GM12864 (cell line): ENCODE measurements around the gene SLC4A5.

Experiments used
- DNase-seq: peaks from one replicate; pipeline ENCODE4 v3.0.0-alpha.2; 2011; ENCODE audit warnings: low read depth
- H3K4me3 ChIP-seq: 2 replicates; pipeline ENCODE4 v1.5.1; 2011; ENCODE audit warnings: mild to moderate bottlenecking, low read depth, low read length, control low read depth
- TF ChIP-seq, protein P1 (sequence below): IDR thresholded peaks from 2 replicates; pipeline ENCODE4 v1.5.1; 2011; ENCODE audit warnings: low read depth, mild to moderate bottlenecking, moderate library complexity, low read length, control low read depth, inconsistent platforms; ENCODE audit errors: missing control alignments

Gene SLC4A5

DNA sequence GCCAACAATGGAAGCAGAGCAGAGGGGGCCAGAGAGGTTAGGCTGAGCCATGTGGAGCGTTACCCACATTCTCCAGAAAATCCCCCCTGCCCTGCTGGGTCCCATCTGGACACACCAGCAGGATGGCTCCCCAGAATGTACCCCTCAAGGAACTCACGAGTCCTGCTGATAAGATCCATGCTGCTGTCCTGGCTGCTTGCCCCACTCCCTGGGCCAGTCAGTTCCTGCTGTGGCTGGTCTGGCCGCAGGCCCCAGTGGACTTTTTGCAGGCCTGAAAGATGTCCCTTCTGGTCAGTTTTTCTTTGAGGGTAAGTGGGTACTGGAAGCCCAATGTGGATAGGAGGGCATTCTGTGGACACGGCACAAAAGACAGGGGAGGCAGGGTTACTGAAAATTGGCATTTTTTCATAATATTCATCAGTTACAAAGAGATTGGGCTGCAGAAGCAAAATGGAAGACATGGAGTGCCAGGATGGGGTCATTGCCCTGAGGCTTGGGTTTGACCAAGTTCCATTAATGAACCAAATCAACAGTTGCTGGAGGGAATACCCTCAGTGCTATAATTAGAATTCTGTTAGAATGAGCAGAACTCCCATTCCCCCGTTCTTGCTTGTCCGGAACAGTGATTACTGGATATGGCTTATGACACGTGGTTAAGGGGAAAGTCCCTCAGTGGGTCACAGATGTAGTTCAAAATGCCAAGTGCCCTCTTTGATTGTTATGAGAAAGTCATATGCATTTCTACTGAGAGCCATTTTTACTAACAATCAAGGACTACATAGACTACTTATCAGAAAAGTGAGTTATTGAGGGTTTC is 38.7 kb downstream of the SLC4A5 start:
- H3K4me3 ChIP-seq, result no peak overlapping the region
- DNase-seq, result no peak
- TF ChIP-seq, protein P1, sequence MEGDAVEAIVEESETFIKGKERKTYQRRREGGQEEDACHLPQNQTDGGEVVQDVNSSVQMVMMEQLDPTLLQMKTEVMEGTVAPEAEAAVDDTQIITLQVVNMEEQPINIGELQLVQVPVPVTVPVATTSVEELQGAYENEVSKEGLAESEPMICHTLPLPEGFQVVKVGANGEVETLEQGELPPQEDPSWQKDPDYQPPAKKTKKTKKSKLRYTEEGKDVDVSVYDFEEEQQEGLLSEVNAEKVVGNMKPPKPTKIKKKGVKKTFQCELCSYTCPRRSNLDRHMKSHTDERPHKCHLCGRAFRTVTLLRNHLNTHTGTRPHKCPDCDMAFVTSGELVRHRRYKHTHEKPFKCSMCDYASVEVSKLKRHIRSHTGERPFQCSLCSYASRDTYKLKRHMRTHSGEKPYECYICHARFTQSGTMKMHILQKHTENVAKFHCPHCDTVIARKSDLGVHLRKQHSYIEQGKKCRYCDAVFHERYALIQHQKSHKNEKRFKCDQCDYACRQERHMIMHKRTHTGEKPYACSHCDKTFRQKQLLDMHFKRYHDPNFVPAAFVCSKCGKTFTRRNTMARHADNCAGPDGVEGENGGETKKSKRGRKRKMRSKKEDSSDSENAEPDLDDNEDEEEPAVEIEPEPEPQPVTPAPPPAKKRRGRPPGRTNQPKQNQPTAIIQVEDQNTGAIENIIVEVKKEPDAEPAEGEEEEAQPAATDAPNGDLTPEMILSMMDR, result no peak

DNA sequence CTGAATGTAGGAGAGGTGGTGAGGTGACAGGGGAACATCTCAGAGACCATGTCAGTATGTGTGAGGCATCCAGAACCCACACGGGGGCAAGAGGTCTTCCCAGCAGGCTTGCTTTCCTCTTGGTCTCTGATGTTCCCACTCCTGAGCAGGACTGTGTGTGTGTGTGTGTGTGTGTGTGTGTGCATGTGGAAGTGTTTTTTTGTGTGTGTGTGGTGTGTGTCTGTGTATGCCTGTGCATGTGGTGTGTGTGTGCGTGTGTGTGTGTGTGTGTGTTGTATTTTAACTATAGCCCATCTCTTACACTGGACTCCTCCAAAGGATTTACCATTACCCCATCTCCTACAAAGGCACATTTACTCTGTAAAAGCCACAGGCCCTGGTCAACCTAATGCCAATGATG is 40.4 kb downstream of the SLC4A5 start:
- DNase-seq, result no peak
- TF ChIP-seq, protein P1, result no peak

DNA sequence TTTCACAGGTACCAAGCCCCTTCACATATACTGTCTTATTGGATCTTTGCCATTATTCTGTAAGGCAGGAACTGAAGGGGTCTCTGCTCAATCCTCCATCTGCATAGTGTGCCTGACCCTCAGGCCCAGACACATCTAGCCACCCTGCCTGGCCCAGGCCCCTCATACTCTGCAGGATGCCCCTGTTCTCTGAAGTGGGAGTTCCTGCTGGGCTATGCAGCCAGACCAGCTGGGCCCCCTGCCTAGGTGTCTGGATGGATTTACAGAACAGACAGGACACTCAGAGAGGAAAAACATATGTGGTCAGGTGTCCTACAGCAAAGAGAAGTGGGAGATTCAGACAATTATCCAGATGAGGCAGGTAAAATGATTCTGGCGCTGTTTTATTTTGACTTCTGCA is 42.0 kb downstream of the SLC4A5 start:
- TF ChIP-seq, protein P1, result no peak
- DNase-seq, result no peak
- no peak overlapping the region for H3K4me3 ChIP-seq

More for the DNA sequence above, 40.4 kb downstream of the SLC4A5 start:
- H3K4me3 ChIP-seq, result no peak overlapping the region

DNA sequence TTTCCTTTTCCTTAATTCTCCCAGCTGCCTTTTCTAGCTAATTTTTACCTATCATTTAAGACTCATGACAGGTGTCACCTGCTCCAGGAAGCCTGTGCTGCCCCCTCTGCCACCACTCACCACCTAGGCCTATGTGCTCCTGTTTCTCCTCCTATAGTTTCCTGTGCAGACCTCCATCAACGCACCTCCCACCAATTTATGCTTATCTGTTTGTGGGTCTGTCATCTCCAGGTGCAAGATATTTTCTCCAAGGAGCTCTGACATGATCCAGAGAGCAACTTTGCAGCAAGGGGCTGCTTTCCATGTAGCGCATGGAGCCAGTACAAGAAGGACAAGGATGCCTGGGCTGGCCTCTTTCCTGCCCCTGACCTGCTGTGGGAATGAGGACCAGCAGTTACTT is 42.7 kb downstream of the SLC4A5 start:
- TF ChIP-seq, protein P1, result no peak
- no peak for DNase-seq
- no peak overlapping the region for H3K4me3 ChIP-seq

DNA sequence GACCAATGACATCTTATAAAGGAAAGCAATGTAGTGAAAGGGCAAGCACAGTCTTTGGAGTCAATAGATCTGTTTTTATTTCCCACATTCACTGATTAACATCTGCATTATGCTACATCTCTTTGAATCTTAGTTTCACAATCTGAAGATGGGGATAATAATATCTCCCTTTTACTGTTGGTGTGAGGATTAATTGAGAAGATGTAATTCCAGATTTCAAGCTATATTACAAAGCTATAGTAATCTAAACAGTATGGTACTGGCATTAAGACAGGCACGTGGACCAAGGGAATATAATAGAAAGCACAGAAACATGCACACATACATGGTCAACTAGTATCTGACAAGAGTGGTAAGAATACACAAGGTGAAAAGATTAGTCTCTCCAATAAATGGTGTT is 45.3 kb downstream of the SLC4A5 start:
- DNase-seq, result no peak
- TF ChIP-seq, protein P1, result no peak
- no peak overlapping the region for H3K4me3 ChIP-seq

DNA sequence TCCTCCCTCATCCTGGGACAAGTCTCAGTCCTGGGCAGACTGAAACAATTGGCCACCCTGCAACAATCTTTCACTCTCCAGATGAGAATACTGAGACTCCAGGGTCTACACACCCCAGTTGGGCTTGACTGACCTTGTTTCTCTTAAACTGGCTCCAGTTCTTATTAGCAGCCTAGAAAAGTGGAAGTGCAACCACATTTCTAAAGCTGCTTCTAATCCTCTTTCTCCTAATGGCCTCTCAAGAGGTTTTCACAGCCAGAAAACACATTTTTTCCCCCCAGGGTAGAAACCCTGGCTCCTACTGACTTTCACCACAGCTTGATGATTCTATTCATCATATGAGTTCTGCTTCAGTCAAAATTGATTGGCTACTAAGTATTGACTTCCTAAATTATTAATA is 45.8 kb downstream of the SLC4A5 start:
- TF ChIP-seq, protein P1, result no peak
- peak; percentile 58 for DNase-seq
- H3K4me3 ChIP-seq, result no peak overlapping the region

DNA sequence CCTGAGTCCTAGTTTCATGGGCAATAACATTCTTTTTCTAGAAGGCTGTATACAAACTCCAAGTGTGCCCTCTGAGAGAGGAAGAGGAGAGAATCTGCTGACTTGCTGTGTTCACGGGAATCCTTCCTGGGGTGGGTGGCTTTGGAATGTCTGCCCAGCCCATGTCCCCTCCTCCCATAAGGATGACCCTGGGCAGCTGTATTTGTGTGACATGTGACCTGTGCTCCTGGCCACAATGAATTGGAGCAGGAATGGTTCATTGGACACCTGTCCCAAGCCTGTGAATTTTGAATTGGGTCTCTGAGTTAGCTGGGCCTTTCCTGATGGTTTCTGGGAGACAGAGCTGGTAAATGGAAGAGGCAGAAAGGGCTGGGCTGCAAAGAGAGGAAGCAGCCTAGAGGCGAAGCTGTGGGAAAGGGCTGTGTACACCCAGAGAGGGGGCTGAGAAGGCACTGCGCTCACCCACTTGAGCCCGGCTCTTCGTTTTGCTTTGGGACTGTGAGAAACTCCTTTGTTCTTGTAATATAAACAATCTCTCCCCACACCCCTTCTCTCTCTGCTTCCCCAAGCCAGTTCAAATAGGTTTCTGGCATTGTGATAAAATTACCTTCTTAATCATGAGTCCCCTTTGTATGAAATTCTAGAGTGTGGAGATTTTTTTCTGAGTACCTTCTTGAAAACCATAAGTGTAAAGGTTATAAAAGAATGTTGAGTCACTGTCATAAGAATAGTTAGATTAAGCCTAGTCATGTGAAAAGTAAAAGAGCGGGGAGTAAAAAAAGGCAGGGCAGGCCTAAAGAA is 49.8 kb downstream of the SLC4A5 start:
- DNase-seq, result no peak
- no peak overlapping the region for H3K4me3 ChIP-seq
- TF ChIP-seq, protein P1, result no peak
